A673 (cell line): ENCODE measurements around the gene ARHGEF6. TPM values are rescaled to one million over a fixed set of nuclear protein-coding genes. Genes with fewer than 3 reads are reported as not detected.

Experiments used
- BruUV-seq: library from RNA; stranded (reverse); fragments of 400-500 nt; replicated peaks from 2 replicates; lab custom pipeline; 2021; lab: Mats Ljungman, UMichigan
- CTCF ChIA-PET: fragments of 300-600 bp; sonication (Branson Sonifier 250); formaldehyde crosslinking; loops from one replicate; lab custom pipeline; 2022; ENCODE audit warnings: antibody characterized with exemption; lab: Charles Lee
- POLR2A ChIA-PET: fragments of 300-600 bp; sonication (Branson Sonifier 250); formaldehyde crosslinking; loops from one replicate; lab custom pipeline; 2022; ENCODE audit warnings: antibody characterized with exemption; ENCODE audit not compliant: low non-redundant PET; lab: Charles Lee
- DNase-seq: peaks from one replicate; pipeline ENCODE4 v3.0.0-alpha.2; 2015; ENCODE audit warnings: low spot score
- H3K27ac ChIP-seq: fragments of 200-600 bp; sonication (generic); 2 replicates; pipeline ENCODE4 v1.5.1; 2016; ENCODE audit warnings: mixed run types, low read depth, mild to moderate bottlenecking, mixed read lengths, antibody characterized with exemption, low read length; ENCODE audit not compliant: poor library complexity, severe bottlenecking
- H3K27me3 ChIP-seq: fragments of 200-600 bp; sonication (generic); replicated peaks from 2 replicates; pipeline ENCODE4 v1.6.1; 2017; ENCODE audit warnings: mixed run types, low read depth, mild to moderate bottlenecking, mixed read lengths, antibody characterized with exemption, low read length; ENCODE audit not compliant: insufficient read depth, poor library complexity
- H3K36me3 ChIP-seq: fragments of 200-600 bp; sonication (generic); 2 replicates; pipeline ENCODE4 v1.6.1; 2016; ENCODE audit warnings: mixed run types, mild to moderate bottlenecking, mixed read lengths, antibody characterized with exemption, low read length; ENCODE audit not compliant: insufficient read depth, poor library complexity, severe bottlenecking
- H3K4me1 ChIP-seq: fragments of 200-600 bp; sonication (generic); 2 replicates; pipeline ENCODE4 v1.6.1; 2017; ENCODE audit warnings: mixed run types, mild to moderate bottlenecking, mixed read lengths, antibody characterized with exemption, low read length; ENCODE audit not compliant: insufficient read depth, poor library complexity, severe bottlenecking
- H3K4me3 ChIP-seq: fragments of 200-600 bp; sonication (generic); 2 replicates; pipeline ENCODE4 v1.5.1; 2016; ENCODE audit warnings: low read depth, mixed run types, mild to moderate bottlenecking, mixed read lengths, low read length; ENCODE audit not compliant: poor library complexity, severe bottlenecking
- H3K9me3 ChIP-seq: fragments of 200-600 bp; sonication (generic); 2 replicates; pipeline ENCODE4 v1.6.1; 2016; ENCODE audit warnings: mixed run types, low read depth, mild to moderate bottlenecking, mixed read lengths, antibody characterized with exemption, low read length; ENCODE audit not compliant: poor library complexity, severe bottlenecking
- CTCF ChIP-seq: fragments of 300-800, 200-600 bp; sonication (generic); conservative IDR thresholded peaks from 2 replicates; pipeline ENCODE4 v1.5.1; 2017; ENCODE audit warnings: low read depth, mild to moderate bottlenecking, antibody characterized with exemption, low read length, moderate library complexity, mixed read lengths
- EZH2 ChIP-seq: fragments of 200-600 bp; sonication (generic); IDR thresholded peaks from 2 replicates; pipeline ENCODE4 v1.6.1; 2017; ENCODE audit warnings: borderline replicate concordance, low read depth, mild to moderate bottlenecking, mixed read lengths, antibody characterized with exemption, low read length; ENCODE audit not compliant: poor library complexity, severe bottlenecking
- intact Hi-C: fragments of 100-400 bp; cut with micrococcal nuclease; formaldehyde crosslinking; loops from one replicate; pipeline ENCODE4 v1.10.0; 2022; ENCODE audit not compliant: unreplicated experiment
- total RNA-seq: library from RNA; stranded (reverse); gene quantifications from 2 replicates; pipeline ENCODE4 v1.2.3, GENCODE V29; 2021

ARHGEF6 gene
- total RNA-seq, 1 experiment from 2014 or later: 11.4 TPM

GRCh38 chrX:136781180-136781797 is 557 bp upstream of the ARHGEF6 start:
- Histone ChIP-seq H3K27ac (no peak overlapping the region), H3K36me3 (no peaks in the 10 kb centered on the region), H3K4me3 (no peak overlapping the region), H3K27me3 (no peaks in the 10 kb centered on the region), H3K4me1 (no peaks in the 10 kb centered on the region), H3K9me3 (no peaks in the 10 kb centered on the region)
- intact Hi-C loops: no loop called here
- TF ChIP-seq EZH2 (no peak), CTCF (no peak)
- ChIA-PET CTCF (no interaction called here), POLR2A (no interaction called here)
- no TSS peak for BruUV-seq
- DNase-seq: no peak

- Histone ChIP-seq H3K36me3 (no peaks in the 10 kb centered on the region), H3K9me3 (no peaks in the 10 kb centered on the region), H3K27ac (no peak overlapping the region), H3K4me3 (no peak overlapping the region), H3K27me3 (no peaks in the 10 kb centered on the region), H3K4me1 (no peaks in the 10 kb centered on the region)
- intact Hi-C loops: no loop called here
- TF ChIP-seq CTCF: no peak
- TF ChIP-seq EZH2: no peak
- ChIA-PET POLR2A (no interaction called here), CTCF (no interaction called here)
- BruUV-seq: no TSS peak
- DNase-seq: no peak
Measured at GRCh38 chrX:136780241-136780640, 491 bp downstream of the ARHGEF6 start.

DNA sequence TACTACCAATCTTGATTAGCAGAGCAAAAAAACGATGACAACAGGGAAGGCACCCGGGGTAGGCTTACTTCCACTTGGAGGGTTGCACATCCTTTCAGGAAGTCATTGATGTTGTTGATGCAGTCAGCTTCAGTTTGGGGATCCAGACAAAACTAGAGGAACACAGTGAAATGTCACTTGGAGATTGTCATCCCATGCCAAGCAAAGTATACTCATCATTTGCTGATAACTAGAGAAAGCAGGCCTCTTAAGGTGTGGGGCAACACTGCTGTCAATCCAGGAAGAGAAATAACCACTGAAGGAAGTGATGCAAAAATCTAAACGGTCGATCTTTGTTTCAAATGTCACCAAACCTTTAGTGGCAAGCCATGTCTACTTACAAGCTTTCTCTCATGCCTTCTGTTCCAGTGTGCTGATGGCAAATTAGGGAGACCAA is 1.4 kb downstream of the ARHGEF6 start:
- no peak overlapping the region for H3K27ac ChIP-seq
- POLR2A ChIA-PET: no interaction called here
- H3K4me1 ChIP-seq: no peaks in the 10 kb centered on the region
- intact Hi-C loops: no loop called here
- TF ChIP-seq CTCF (no peak), EZH2 (no peak)
- BruUV-seq: no TSS peak
- H3K27me3 ChIP-seq: no peaks in the 10 kb centered on the region
- H3K4me3 ChIP-seq: no peak overlapping the region
- no peaks in the 10 kb centered on the region for H3K36me3 ChIP-seq
- CTCF ChIA-PET: no interaction called here
- no peaks in the 10 kb centered on the region for H3K9me3 ChIP-seq
- no peak for DNase-seq
